ENCODE results near the gene NTHL1.
"Not testable (repeated sequence)": the region's sequence is repeated elsewhere in the genome, so short reads cannot be mapped to it uniquely, and the experiment has no call there.

Gene NTHL1

GRCh38 chr16:2016407-2016922, 31.2 kb downstream of the NTHL1 start:
- DNase-seq (ENCODE audit: low read depth in 2 of 2) = no peak
- peak; percentile 47 for TF ChIP-seq CTCF (IDR thresholded peaks at IDR 0.05; ENCODE audit: low read depth, low read length)
- no peak overlapping the region for H3K4me3 ChIP-seq (replicated peaks in 1 of 2; ENCODE audit: low read depth in 2 of 2, low read length in 2 of 2)

GRCh38 chr16:2015947-2016208, 31.8 kb downstream of the NTHL1 start:
- no peak overlapping the region for H3K4me3 ChIP-seq (replicated peaks in 1 of 2; ENCODE audit: low read depth in 2 of 2, low read length in 2 of 2)
- DNase-seq (ENCODE audit: low read depth in 2 of 2) = no peak
- TF ChIP-seq CTCF (IDR thresholded peaks at IDR 0.05; ENCODE audit: low read depth, low read length) = no peak

- DNase-seq (ENCODE audit: low read depth in 2 of 2) = peak in 1 of 2 donors; percentile 70
- H3K4me3 ChIP-seq (replicated peaks in 1 of 2; ENCODE audit: low read depth in 2 of 2, low read length in 2 of 2) = no peak overlapping the region
- no peak for TF ChIP-seq CTCF (IDR thresholded peaks at IDR 0.05; ENCODE audit: low read depth, low read length)
These were observed 32.3 kb downstream of the NTHL1 start for GRCh38 chr16:2015117-2015946.

GRCh38 chr16:2013527-2013926, 34.1 kb downstream of the NTHL1 start:
- no peak for TF ChIP-seq CTCF (IDR thresholded peaks at IDR 0.05; ENCODE audit: low read depth, low read length)
- no peak overlapping the region for H3K4me3 ChIP-seq (replicated peaks in 1 of 2; ENCODE audit: low read depth in 2 of 2, low read length in 2 of 2)
- no peak for DNase-seq (ENCODE audit: low read depth in 2 of 2)

GRCh38 chr16:2011726-2012125, 35.9 kb downstream of the NTHL1 start:
- not testable (repeated sequence) for DNase-seq (ENCODE audit: low read depth in 2 of 2); H3K4me3 ChIP-seq (replicated peaks in 1 of 2; ENCODE audit: low read depth in 2 of 2, low read length in 2 of 2)

GRCh38 chr16:2009791-2010510, 37.7 kb downstream of the NTHL1 start, which contains the start of gene ZNF598:
Gene ZNF598 (minus strand): TSS chr16:2009821.
- no peak for TF ChIP-seq CTCF (IDR thresholded peaks at IDR 0.05; ENCODE audit: low read depth, low read length)
- peak; percentile 83 to 90 for DNase-seq (ENCODE audit: low read depth in 2 of 2)
- H3K4me3 ChIP-seq (replicated peaks in 1 of 2; ENCODE audit: low read depth in 2 of 2, low read length in 2 of 2) = peak within 1 kb of the TSS; percentile 63 to 79

GRCh38 chr16:2009164-2009711, 38.4 kb downstream of the NTHL1 start:
- no peak for DNase-seq (ENCODE audit: low read depth in 2 of 2)
- H3K4me3 ChIP-seq (replicated peaks in 1 of 2; ENCODE audit: low read depth in 2 of 2, low read length in 2 of 2) = peak overlapping the region; percentile 63 to 79
- no peak for TF ChIP-seq CTCF (IDR thresholded peaks at IDR 0.05; ENCODE audit: low read depth, low read length)

All from cardiac fibroblast (primary cell).